HepG2 (cell line): Measurements from ENCODE around the gene UBAP2. TPM values are rescaled to one million over a fixed set of nuclear protein-coding genes. Genes with fewer than 3 reads are reported as not detected.

Experiments
- polyA plus RNA-seq, 8 experiments: library from polyadenylated mRNA; depleted of rRNA in 3 of 8; stranded (reverse) in 7 of 8; unstranded in 1 of 8; fragments of >200 nt; fragmentation: Illumina TruSeq in 4 of 8; extraction: Trizol in 4 of 8; gene quantifications; 2 replicates each; pipeline versions ENCODE4 v1.2.1 to v1.2.3, GENCODE V29; 2011 to 2016; ENCODE audit warnings: low read depth in 4 of 8, missing spikeins in 1 of 8, mixed read lengths in 1 of 8; ENCODE audit not compliant: insufficient read depth in 1 of 8
- small RNA-seq, 3 experiments: library from RNA; depleted of rRNA; stranded (forward); fragments of <200 nt; gene quantifications; one replicate each; pipeline ENCODE3, GENCODE V24; 2012; ENCODE audit warnings: low read depth in 2 of 3, low replicate concordance in 1 of 3; ENCODE audit not compliant: insufficient read length in 3 of 3, insufficient read depth in 2 of 3
- total RNA-seq, 5 experiments: library from RNA; depleted of rRNA; stranded (reverse); fragments of >200 nt; fragmentation: Illumina TruSeq; extraction: Trizol; gene quantifications; 2 replicates each; pipeline ENCODE4 v1.2.3, GENCODE V29; 2016; ENCODE audit warnings: low read depth in 1 of 5

UBAP2 gene
- total and polyA plus RNA-seq, 2 of the 13 experiments (the other 11 are each of a cell fraction or from before 2014, with no cell fraction given): 19.0 to 22.0 TPM

Small RNAs within 50 kb of the gene (small RNA-seq; reads per million reads assigned to genes)
- gene RN7SKP114 (0 reads per million in 3 experiments), gene SNORD121A (95.3 to 251 (median 150) reads per million in 3 experiments), gene SNORD121B (0 reads per million in 3 experiments)

Other genes starting within 250 kb of the UBAP2 start
- gene UBE2R2, start 231.7 kb downstream of the UBAP2 start, total RNA-seq (2016; rRNA removed; fragmentation: Illumina TruSeq; extraction: Trizol): 14.8 and 19.5 TPM in 2 replicates
- 17.2 and 20.9 TPM in 2 replicates for gene UBE2R2, start 231.7 kb downstream of the UBAP2 start, polyA plus RNA-seq (2011; rRNA removed)
- gene DCAF12, start 77.8 kb upstream of the UBAP2 start, total RNA-seq (2016; rRNA removed; fragmentation: Illumina TruSeq; extraction: Trizol): 26.8 and 36.6 TPM in 2 replicates
- 37.4 and 38.8 TPM in 2 replicates for gene DCAF12, start 77.8 kb upstream of the UBAP2 start, polyA plus RNA-seq (2011; rRNA removed)
- 19.5 and 25.0 TPM in 2 replicates for gene UBAP1, start 130.2 kb upstream of the UBAP2 start, total RNA-seq (2016; rRNA removed; fragmentation: Illumina TruSeq; extraction: Trizol)
- 39.9 and 40.5 TPM in 2 replicates for gene UBAP1, start 130.2 kb upstream of the UBAP2 start, polyA plus RNA-seq (2011; rRNA removed)